NCI-H748 (cell line): Measurements from ENCODE around the gene RAB9B.
A peak's percentile ranks its signal among the peaks of the same experiment; 100 is the strongest.
"Not testable (repeated sequence)": the region's sequence is repeated elsewhere in the genome, so short reads cannot be mapped to it uniquely, and the experiment has no call there.

Source experiments
- DNase-seq: peaks from one replicate; lab custom pipeline; 2025; ENCODE audit not compliant: unreplicated experiment; lab: John Stamatoyannopoulos, UW

The RAB9B gene

DNA sequence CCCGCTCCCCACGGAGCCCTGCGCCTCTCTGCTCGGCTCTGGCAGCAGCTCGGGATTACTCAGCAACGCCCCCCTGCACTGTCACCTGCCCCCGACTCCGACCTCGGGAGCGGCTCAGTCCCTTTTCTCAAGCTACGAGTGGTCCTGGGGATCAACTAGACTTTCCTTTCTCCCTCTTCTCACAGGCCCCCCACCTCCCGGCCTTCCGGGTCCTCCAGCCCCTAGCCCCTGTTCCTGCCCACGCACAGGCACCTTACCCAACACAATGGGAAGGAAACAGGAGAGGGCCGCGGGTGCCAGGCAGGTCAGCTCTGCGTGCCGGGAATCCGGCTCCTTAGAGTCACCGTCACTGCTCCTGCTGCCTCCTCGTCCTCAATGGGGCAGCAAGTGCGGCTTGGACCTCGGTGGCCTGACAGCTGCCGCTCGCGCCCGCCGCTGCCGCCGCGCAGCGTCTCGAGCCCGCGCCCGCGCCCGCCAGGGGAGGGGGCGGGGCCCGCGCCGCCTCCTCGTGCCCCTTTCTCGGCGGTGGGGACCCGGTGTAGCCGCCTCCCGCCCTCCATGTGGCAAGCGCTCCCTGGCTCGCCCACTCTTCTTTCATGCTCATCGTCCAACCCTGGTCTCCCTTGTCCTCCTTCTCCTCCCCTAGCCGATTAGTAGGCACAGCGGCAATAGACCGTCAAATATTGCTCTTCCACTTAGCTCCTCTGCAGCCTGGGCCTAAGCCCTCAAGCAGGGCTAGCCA, at the start of gene RAB9B:
RAB9B (minus strand) TSS at position 455 of the 742 bp plus-strand sequence. CDS start 6,473 bp downstream, outside the sequence.
- DNase-seq: peak; percentile 78

DNA sequence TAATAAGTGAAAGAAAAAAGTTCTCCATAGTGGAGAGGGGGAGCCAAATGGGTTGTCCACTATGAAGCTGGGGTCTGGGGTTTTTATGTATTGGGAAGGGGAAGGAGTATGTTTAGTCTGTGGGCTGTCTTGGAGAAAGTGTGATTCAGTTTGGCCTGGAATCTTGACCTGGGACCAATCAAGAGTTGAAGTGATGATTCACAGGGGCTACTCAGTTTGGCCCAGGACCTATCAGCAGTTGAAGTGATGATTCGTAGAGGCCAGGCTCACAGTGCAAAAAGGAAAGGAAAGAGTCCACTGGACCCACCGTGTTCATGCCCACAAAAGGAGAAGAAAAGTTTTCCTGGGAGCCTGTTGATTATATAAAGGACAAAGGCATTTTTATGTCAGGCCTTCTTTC, 47.3 kb upstream of the RAB9B start:
- no peak for DNase-seq

GRCh38 chrX:103878466-103879122, 46.5 kb upstream of the RAB9B start:
- no peak for DNase-seq

GRCh38 chrX:103877571-103877970, 45.5 kb upstream of the RAB9B start:
- DNase-seq: no peak

GRCh38 chrX:103864886-103865534, 33.0 kb upstream of the RAB9B start:
- no peak for DNase-seq

DNA sequence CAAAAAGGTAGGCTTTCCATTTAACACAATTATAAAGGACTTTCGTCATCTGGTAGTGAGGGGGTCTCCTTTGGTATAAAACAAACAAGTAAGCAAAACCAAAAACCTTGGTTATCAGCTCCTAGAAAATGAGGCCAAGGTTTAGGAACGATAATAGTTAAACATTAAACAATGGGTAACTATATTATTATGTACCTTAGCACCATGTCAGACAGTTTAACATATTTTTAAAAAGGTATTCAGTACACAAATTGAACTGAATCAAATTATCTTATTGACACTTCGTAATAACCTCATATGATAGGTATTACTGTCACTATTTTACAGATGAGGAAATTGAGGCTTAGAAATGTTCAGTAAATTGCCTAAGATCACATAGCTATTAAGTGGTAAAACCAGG, 32.1 kb upstream of the RAB9B start:
- DNase-seq: no peak

GRCh38 chrX:103861200-103861599, 29.1 kb upstream of the RAB9B start:
- no peak for DNase-seq

DNA sequence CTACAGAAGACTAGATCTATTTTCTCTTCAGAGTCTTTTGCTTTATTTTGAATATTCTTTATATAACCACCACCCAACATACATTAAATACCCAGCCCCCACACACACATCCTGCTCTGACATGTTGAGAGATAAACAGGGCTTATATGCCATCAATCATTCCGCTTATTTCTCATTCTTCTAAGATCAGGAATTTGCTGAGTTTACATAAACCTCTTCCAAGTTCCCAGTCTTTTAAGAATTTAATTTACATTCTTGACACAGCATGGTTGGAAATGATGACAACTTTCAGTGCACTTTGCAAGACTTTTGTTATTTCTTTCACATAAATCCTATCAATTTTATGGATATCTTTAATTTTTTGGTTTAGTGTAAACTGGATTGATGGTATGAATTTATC, 17.5 kb upstream of the RAB9B start:
- DNase-seq: no peak

GRCh38 chrX:103847174-103847870, 15.3 kb upstream of the RAB9B start:
- no peak for DNase-seq

GRCh38 chrX:103846386-103846785, 14.3 kb upstream of the RAB9B start:
- DNase-seq: no peak

GRCh38 chrX:103845165-103845653, 13.2 kb upstream of the RAB9B start:
- DNase-seq: peak; percentile 33

GRCh38 chrX:103839404-103839803, 7.3 kb upstream of the RAB9B start:
- DNase-seq: no peak

- peak; percentile 23 for DNase-seq
Observed at GRCh38 chrX:103831342-103831802, 685 bp downstream of the RAB9B start.

- DNase-seq: peak; percentile 18
Observed at GRCh38 chrX:103830848-103831247, 1.2 kb downstream of the RAB9B start.

- DNase-seq: no peak
Observed at GRCh38 chrX:103828529-103828928, 3.5 kb downstream of the RAB9B start.

GRCh38 chrX:103825881-103826280, 6.2 kb downstream of the RAB9B start:
- DNase-seq: no peak

GRCh38 chrX:103823591-103823990, 8.5 kb downstream of the RAB9B start:
- no peak for DNase-seq

DNA sequence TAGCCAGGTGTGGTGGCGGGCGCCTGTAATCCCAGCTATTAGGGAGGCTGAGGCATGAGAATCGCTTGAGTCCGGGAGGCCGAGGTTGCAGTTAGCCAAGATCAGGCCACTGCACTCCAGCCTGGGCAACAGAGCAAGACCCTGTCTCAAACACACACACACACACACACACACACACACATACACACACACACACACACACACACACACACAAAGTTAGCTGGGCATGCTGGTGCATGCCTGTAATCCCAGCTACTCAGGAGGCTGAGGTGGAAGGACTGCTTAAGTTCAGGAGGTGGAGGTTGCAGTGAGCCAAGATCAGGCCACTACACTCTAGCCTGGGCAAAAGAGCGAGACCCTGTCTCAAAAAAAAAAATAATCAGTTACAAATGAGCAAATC, 11.3 kb downstream of the RAB9B start:
- not testable (repeated sequence) for DNase-seq

DNA sequence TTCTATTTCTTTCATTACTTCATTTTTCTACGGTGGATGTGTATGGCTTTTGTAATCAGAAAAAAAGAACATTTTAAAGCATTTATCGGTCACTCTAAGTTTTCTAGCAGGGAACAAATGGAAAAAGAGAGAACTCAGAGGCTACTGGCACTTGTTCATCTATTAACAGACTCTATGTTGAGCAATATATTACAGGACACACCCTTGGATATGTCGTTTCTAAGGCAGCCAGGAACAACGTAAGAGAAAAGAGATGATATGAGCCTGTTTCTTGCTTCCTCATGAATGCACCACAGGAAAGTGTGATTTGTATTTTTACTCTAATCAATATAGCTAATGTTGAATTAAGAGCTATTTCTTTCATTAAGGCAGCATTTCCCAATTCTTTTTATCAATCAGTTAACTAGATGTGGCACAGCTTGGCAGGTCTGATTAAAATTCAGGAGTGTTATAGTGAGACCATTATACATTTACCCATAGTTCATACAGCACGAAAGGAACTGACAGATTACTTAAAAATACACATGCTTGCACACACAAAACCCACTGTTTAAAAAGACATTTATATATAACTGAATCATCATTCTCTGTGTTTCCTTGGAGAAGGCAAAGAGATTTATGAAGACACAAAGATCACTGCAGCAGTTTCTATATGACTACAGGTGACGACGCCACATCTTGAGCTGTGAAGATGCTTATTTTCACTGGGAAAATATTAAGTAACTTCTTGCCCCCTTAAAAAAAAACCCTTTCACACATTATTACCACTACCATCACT, 13.0 kb downstream of the RAB9B start:
- DNase-seq: no peak

DNA sequence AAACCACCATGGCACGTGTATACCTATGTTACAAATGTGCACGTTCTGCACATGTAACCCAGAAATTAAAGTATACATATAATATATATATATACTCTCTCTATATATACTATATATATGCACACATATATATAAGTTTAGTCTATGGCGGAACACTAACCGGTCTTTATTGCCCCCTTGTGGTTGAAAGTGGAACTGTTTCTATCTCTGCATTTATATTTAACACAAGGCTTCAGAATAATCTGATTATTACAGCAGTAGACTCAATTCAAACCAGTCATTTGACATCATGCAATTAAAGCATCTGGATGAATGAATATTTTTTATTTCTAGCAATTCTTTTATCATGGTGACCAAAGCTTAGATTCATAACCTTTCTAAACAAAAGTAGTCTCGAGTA, 14.6 kb downstream of the RAB9B start:
- peak; percentile 54 for DNase-seq
